NCI-H446 treated with DMSO at 0.1 percent for 48 hours (cell line): ENCODE measurements around the gene VCL.
"Not testable (repeated sequence)": the region's sequence is repeated elsewhere in the genome, so short reads cannot be mapped to it uniquely, and the experiment has no call there.

Experiments used
- DNase-seq: peaks from one replicate; lab custom pipeline; 2025; lab: John Stamatoyannopoulos, UW

The VCL gene

GRCh38 chr10:74039561-74040145 lies 41.7 kb downstream of the VCL start:
- DNase-seq = no peak

- no peak for DNase-seq
Observed at GRCh38 chr10:74040200-74041126, 42.5 kb downstream of the VCL start.

- no peak for DNase-seq
Observed at GRCh38 chr10:74044419-74044818, 46.5 kb downstream of the VCL start.

GRCh38 chr10:74047304-74047703 lies 49.4 kb downstream of the VCL start:
- no peak for DNase-seq

- DNase-seq = no peak
Observed at GRCh38 chr10:74047871-74048270, 50.0 kb downstream of the VCL start.

- DNase-seq = no peak
Observed at GRCh38 chr10:74048433-74048832, 50.5 kb downstream of the VCL start.

GRCh38 chr10:74049955-74050354 lies 52.0 kb downstream of the VCL start:
- no peak for DNase-seq

GRCh38 chr10:74050653-74051052 lies 52.7 kb downstream of the VCL start:
- no peak for DNase-seq

- no peak for DNase-seq
Observed at GRCh38 chr10:74051736-74052342, 53.9 kb downstream of the VCL start.

GRCh38 chr10:74052994-74053393 lies 55.1 kb downstream of the VCL start:
- no peak for DNase-seq

- DNase-seq = no peak
Observed at GRCh38 chr10:74055383-74056049, 57.6 kb downstream of the VCL start.

- DNase-seq = no peak
Observed at GRCh38 chr10:74056050-74056818, 58.3 kb downstream of the VCL start.

GRCh38 chr10:74058071-74058470 lies 60.2 kb downstream of the VCL start:
- DNase-seq = no peak

GRCh38 chr10:74058658-74059057 lies 60.7 kb downstream of the VCL start:
- DNase-seq = no peak

- no peak for DNase-seq
Observed at GRCh38 chr10:74061104-74061503, 63.2 kb downstream of the VCL start.

- not testable (repeated sequence) for DNase-seq
Observed at GRCh38 chr10:74061978-74062377, 64.1 kb downstream of the VCL start.

GRCh38 chr10:74063256-74063655 lies 65.3 kb downstream of the VCL start:
- no peak for DNase-seq

GRCh38 chr10:74067373-74068352 lies 69.7 kb downstream of the VCL start:
- DNase-seq = no peak

GRCh38 chr10:74071157-74071556 lies 73.2 kb downstream of the VCL start:
- no peak for DNase-seq

GRCh38 chr10:74072503-74072902 lies 74.6 kb downstream of the VCL start:
- no peak for DNase-seq

- no peak for DNase-seq
Observed at GRCh38 chr10:74075906-74076305, 78.0 kb downstream of the VCL start.
